Parathyroid adenoma (tissue), 2 donors: ENCODE results near the gene EFCAB14.
"Not testable (repeated sequence)": the region's sequence is repeated elsewhere in the genome, so short reads cannot be mapped to it uniquely, and the experiment has no call there.

ENCODE experiments used
- H2AFZ ChIP-seq: fragments of 300-600 bp; sonication (generic); one replicate; pipeline ENCODE4 v1.7.0; 2017; ENCODE audit warnings: antibody characterized with exemption, mild to moderate bottlenecking
- H3K27ac ChIP-seq: fragments of 300-600 bp; sonication (generic); one replicate; pipeline ENCODE4 v1.7.0; 2017
- H3K27me3 ChIP-seq: fragments of 300-600 bp; sonication (generic); one replicate; pipeline ENCODE4 v1.7.0; 2017; ENCODE audit warnings: low read length; ENCODE audit not compliant: control insufficient read depth, insufficient read depth
- H3K36me3 ChIP-seq: fragments of 300-600 bp; sonication (generic); one replicate; pipeline ENCODE4 v1.7.0; 2017; ENCODE audit warnings: low read length; ENCODE audit not compliant: control insufficient read depth, insufficient read depth
- H3K4me1 ChIP-seq: fragments of 300-600 bp; sonication (generic); one replicate; pipeline ENCODE4 v1.7.0; 2017; ENCODE audit warnings: control low read depth
- H3K4me2 ChIP-seq: fragments of 300-600 bp; sonication (generic); one replicate; pipeline ENCODE4 v1.7.0; 2017; ENCODE audit warnings: low read length
- H3K4me3 ChIP-seq: fragments of 300-600 bp; sonication (generic); one replicate; pipeline ENCODE4 v1.7.0; 2017; ENCODE audit warnings: low read depth, low read length
- H3K79me2 ChIP-seq: fragments of 300-600 bp; sonication (generic); one replicate; pipeline ENCODE4 v1.7.0; 2017; ENCODE audit warnings: control low read depth
- H3K9ac ChIP-seq: fragments of 300-600 bp; sonication (generic); one replicate; pipeline ENCODE4 v1.7.0; 2017; ENCODE audit warnings: mild to moderate bottlenecking
- H3K9me3 ChIP-seq: fragments of 300-600 bp; sonication (generic); one replicate; pipeline ENCODE4 v1.7.0; 2017; ENCODE audit warnings: low read length; ENCODE audit not compliant: control insufficient read depth
- CTCF ChIP-seq: fragments of 300-600 bp; sonication (generic); IDR thresholded peaks from one replicate; pipeline ENCODE4 v1.7.0; 2017; ENCODE audit warnings: antibody characterized with exemption, mild to moderate bottlenecking
- donor health status: primary hyperparathyroidism.

The EFCAB14 gene

DNA sequence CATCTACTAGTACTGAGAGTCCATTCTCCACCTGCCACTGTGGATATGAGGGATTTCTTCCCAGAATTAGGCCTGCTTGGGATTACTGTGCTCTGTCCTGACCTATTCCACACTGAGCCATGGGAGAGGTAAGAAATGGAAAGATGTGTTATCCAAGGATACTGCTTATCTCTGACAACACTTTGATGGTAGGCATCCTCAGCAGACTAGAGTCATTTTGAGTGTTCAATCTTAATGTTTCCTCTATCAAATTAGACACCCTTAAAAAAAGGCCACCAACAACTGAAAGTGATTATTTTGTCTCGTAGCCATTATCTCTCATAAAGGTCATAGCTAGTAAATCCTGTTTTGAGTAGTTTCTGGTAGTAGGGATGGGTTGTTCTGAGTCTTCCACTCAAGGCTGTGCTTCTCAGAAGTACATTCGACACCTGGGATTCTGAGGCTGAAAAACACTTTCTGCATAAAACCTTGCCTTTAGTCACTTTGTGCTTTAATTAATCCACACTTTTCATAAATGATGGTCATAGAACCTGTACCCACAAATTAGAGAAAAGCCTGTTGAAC is 59.5 kb downstream of the EFCAB14 start:
- Histone ChIP-seq H3K4me2 (no peak overlapping the region), H2AFZ (no peak overlapping the region), H3K4me3 (no peak overlapping the region), H3K4me1 (no peaks in the 10 kb centered on the region), H3K9me3 (no peaks in the 10 kb centered on the region), H3K27me3 (no peaks in the 10 kb centered on the region), H3K9ac (no peak overlapping the region), H3K27ac (no peak overlapping the region), H3K79me2 (no peaks in the 10 kb centered on the region), H3K36me3 (no peaks in the 10 kb centered on the region)
- TF ChIP-seq CTCF: no peak

GRCh38 chr1:46657775-46658174 is 61.1 kb downstream of the EFCAB14 start:
- H3K79me2 ChIP-seq: no peaks in the 10 kb centered on the region
- no peaks in the 10 kb centered on the region for H3K4me1 ChIP-seq
- no peak overlapping the region for H2AFZ ChIP-seq
- TF ChIP-seq CTCF: no peak
- no peaks in the 10 kb centered on the region for H3K9me3 ChIP-seq
- no peak overlapping the region for H3K4me3 ChIP-seq
- no peak overlapping the region for H3K4me2 ChIP-seq
- no peaks in the 10 kb centered on the region for H3K27me3 ChIP-seq
- no peaks in the 10 kb centered on the region for H3K36me3 ChIP-seq
- no peak overlapping the region for H3K27ac ChIP-seq
- no peak overlapping the region for H3K9ac ChIP-seq

DNA sequence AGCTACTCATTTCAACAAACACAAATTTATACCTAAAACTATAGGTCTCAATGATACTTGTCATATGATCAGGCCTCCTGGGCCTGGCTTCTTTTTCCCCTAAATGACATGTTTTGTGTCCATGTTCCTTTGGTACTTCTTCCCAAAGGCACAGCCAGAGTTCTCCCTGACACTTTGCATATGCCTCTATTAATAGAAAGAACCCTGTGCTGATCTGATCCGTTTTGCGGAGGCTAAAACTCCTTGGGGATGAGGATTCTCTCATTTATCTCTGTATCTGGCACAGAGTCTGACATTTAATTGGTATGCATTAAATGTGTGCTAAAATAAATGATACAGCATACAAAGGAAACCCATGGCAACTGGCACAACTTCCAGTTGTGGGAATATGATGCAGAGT is 62.3 kb downstream of the EFCAB14 start:
- Histone ChIP-seq H3K9me3 (no peaks in the 10 kb centered on the region), H2AFZ (no peak overlapping the region), H3K4me1 (no peaks in the 10 kb centered on the region), H3K27me3 (no peaks in the 10 kb centered on the region), H3K36me3 (no peaks in the 10 kb centered on the region), H3K9ac (no peak overlapping the region), H3K4me2 (no peak overlapping the region), H3K4me3 (no peak overlapping the region), H3K79me2 (no peaks in the 10 kb centered on the region), H3K27ac (no peak overlapping the region)
- TF ChIP-seq CTCF: no peak

GRCh38 chr1:46655848-46656247 is 63.1 kb downstream of the EFCAB14 start:
- Histone ChIP-seq H3K4me2 (no peak overlapping the region), H2AFZ (no peak overlapping the region), H3K36me3 (no peaks in the 10 kb centered on the region)

GRCh38 chr1:46654698-46655097 is 64.2 kb downstream of the EFCAB14 start:
- not testable (repeated sequence) for H2AFZ ChIP-seq, H3K36me3 ChIP-seq, H3K27ac ChIP-seq, H3K4me2 ChIP-seq, H3K4me1 ChIP-seq, H3K79me2 ChIP-seq, H3K9me3 ChIP-seq, H3K4me3 ChIP-seq, H3K9ac ChIP-seq, H3K27me3 ChIP-seq

More at GRCh38 chr1:46655848-46656247, 63.1 kb downstream of the EFCAB14 start:
- no peak overlapping the region for H3K9ac ChIP-seq
- H3K4me3 ChIP-seq: no peak overlapping the region
- H3K27me3 ChIP-seq: no peaks in the 10 kb centered on the region
- no peaks in the 10 kb centered on the region for H3K4me1 ChIP-seq
- TF ChIP-seq CTCF: no peak
- H3K79me2 ChIP-seq: no peaks in the 10 kb centered on the region
- H3K27ac ChIP-seq: no peak overlapping the region
- no peaks in the 10 kb centered on the region for H3K9me3 ChIP-seq
